ENCODE measurements around the gene PEX6. TPM values are rescaled to one million over a fixed set of nuclear protein-coding genes. Genes with fewer than 3 reads are reported as not detected.
A peak's percentile ranks its signal among the peaks of the same experiment; 100 is the strongest.
"Not testable (repeated sequence)": the region's sequence is repeated elsewhere in the genome, so short reads cannot be mapped to it uniquely, and the experiment has no call there.

PEX6 gene
- total RNA-seq, 2 experiments from 2014 or later, result 23.8 to 24.7 TPM

- H2AFZ ChIP-seq (ENCODE audit: low read length), result no peak overlapping the region
- no peaks in the 10 kb centered on the region for H3K79me2 ChIP-seq (ENCODE audit: insufficient read depth, low read depth, low read length)
- no peaks in the 10 kb centered on the region for H3K36me3 ChIP-seq (ENCODE audit: insufficient read depth, low read length)
- DNase-seq (ENCODE audit: low spot score), result no peak
- intact Hi-C loops (cut with micrococcal nuclease; ENCODE audit: unreplicated experiment), result no loop called here
- no peaks in the 10 kb centered on the region for H3K9me3 ChIP-seq (ENCODE audit: low read length)
- H3K4me2 ChIP-seq (ENCODE audit: low read length), result no peak overlapping the region
- no peak overlapping the region for H3K4me3 ChIP-seq (ENCODE audit: low read depth, low read length, poor library complexity, severe bottlenecking)
- no peaks in the 10 kb centered on the region for H3K9me2 ChIP-seq (ENCODE audit: insufficient read depth, low read length)
- no peaks in the 10 kb centered on the region for H4K20me1 ChIP-seq (ENCODE audit: insufficient read depth, low read length)
- BruUV-seq (replicated peaks), result no TSS peak
- TF ChIP-seq CTCF (conservative IDR thresholded peaks at IDR 0.05; ENCODE audit: low read length) (no peak), EZH2phosphoT487 (IDR thresholded peaks at IDR 0.05; ENCODE audit: borderline replicate concordance, low read depth, low read length) (no peak)
- ChIA-PET CTCF (ENCODE audit: unreplicated experiment) (no interaction called here), POLR2A (no interaction called here)
- no peak overlapping the region for H3K27ac ChIP-seq (ENCODE audit: low read depth, low read length, poor library complexity, severe bottlenecking)
- H3K4me1 ChIP-seq (ENCODE audit: insufficient read depth, low read length, poor library complexity, severe bottlenecking), result no peaks in the 10 kb centered on the region
Measured at GRCh38 chr6:42958125-42958524, 20.9 kb downstream of the PEX6 start.

- H3K79me2 ChIP-seq (ENCODE audit: insufficient read depth, low read depth, low read length); DNase-seq (ENCODE audit: low spot score); H3K36me3 ChIP-seq (ENCODE audit: insufficient read depth, low read length); H3K27ac ChIP-seq (ENCODE audit: low read depth, low read length, poor library complexity, severe bottlenecking); CTCF ChIA-PET (ENCODE audit: unreplicated experiment); POLR2A ChIA-PET; H3K9me3 ChIP-seq (ENCODE audit: low read length); H4K20me1 ChIP-seq (ENCODE audit: insufficient read depth, low read length); H3K9me2 ChIP-seq (ENCODE audit: insufficient read depth, low read length); H3K4me2 ChIP-seq (ENCODE audit: low read length); H3K4me1 ChIP-seq (ENCODE audit: insufficient read depth, low read length, poor library complexity, severe bottlenecking); H2AFZ ChIP-seq (ENCODE audit: low read length); H3K4me3 ChIP-seq (ENCODE audit: low read depth, low read length, poor library complexity, severe bottlenecking); intact Hi-C loops (cut with micrococcal nuclease; ENCODE audit: unreplicated experiment): not testable (repeated sequence)
- BruUV-seq (replicated peaks), result TSS peak; percentile 55
Measured at GRCh38 chr6:42954405-42954804, 24.6 kb downstream of the PEX6 start.

GRCh38 chr6:42952389-42952788 is 26.6 kb downstream of the PEX6 start:
- no peak for DNase-seq (ENCODE audit: low spot score)
- Histone ChIP-seq H2AFZ (ENCODE audit: low read length) (no peak overlapping the region), H3K4me1 (ENCODE audit: insufficient read depth, low read length, poor library complexity, severe bottlenecking) (no peaks in the 10 kb centered on the region), H3K27ac (ENCODE audit: low read depth, low read length, poor library complexity, severe bottlenecking) (no peak overlapping the region), H3K36me3 (ENCODE audit: insufficient read depth, low read length) (peaks cover 8% of the 10 kb centered on the region; the same call in 1 of the 2 replicates), H3K79me2 (ENCODE audit: insufficient read depth, low read depth, low read length) (no peaks in the 10 kb centered on the region), H3K9me3 (ENCODE audit: low read length) (no peaks in the 10 kb centered on the region), H4K20me1 (ENCODE audit: insufficient read depth, low read length) (no peaks in the 10 kb centered on the region), H3K4me3 (ENCODE audit: low read depth, low read length, poor library complexity, severe bottlenecking) (no peak overlapping the region), H3K9me2 (ENCODE audit: insufficient read depth, low read length) (no peaks in the 10 kb centered on the region), H3K4me2 (ENCODE audit: low read length) (no peak overlapping the region)
- BruUV-seq (replicated peaks), result no TSS peak
- ChIA-PET POLR2A (interaction anchor here (0.6 to 1.2 kb wide), 3 partner anchors 23 to 191 kb away, joined by 3 read pairs; partner anchors contain the start of genes CNPY3 and PPP2R5D), CTCF (ENCODE audit: unreplicated experiment) (interaction anchor here (0.6 kb wide), 1 partner anchor 52 kb away, joined by 3 read pairs; no protein-coding TSS in a partner anchor)
- TF ChIP-seq EZH2phosphoT487 (IDR thresholded peaks at IDR 0.05; ENCODE audit: borderline replicate concordance, low read depth, low read length) (no peak), CTCF (conservative IDR thresholded peaks at IDR 0.05; ENCODE audit: low read length) (no peak)
- intact Hi-C loops (cut with micrococcal nuclease; ENCODE audit: unreplicated experiment), result no loop called here
